ENCODE measurements around the gene KRTAP22-2. TPM values are rescaled to one million over a fixed set of nuclear protein-coding genes. Genes with fewer than 3 reads are reported as not detected.

The KRTAP22-2 gene
- total RNA-seq, 3 donors from 2014 or later (not counting 1 experiment from before 2014, with no cell fraction given) = not detected

DNA sequence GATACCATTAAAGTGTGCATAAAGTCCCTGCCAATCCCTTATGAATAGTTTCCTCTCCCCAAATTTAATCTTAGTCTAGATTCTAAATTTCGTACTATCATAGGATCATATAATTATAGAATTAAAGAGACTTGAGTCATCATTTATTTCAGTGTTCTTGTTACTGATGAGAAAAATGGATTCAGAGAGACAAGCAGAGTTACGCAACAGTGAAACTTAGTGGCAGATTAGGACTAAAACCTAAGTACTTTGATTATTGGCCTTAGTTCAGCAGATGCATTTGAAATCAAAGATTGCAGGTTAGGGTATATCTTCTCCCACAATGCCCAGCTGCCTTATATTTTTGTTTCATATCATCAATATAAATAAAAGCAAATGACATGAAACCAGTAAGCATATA lies 28.2 kb downstream of the KRTAP22-2 start:
- no peak overlapping the region for H3K27ac Mint-ChIP-seq
- no peaks in the 10 kb centered on the region for H3K36me3 ChIP-seq (ENCODE audit: control insufficient read depth, insufficient read depth, low read length)
- peaks cover 8 to 11% of the 10 kb centered on the region in 2 donors for H3K9me3 Mint-ChIP-seq
- H3K4me3 ChIP-seq (ENCODE audit: low read length) = no peak overlapping the region
- H3K27me3 ChIP-seq (ENCODE audit: control insufficient read depth, insufficient read depth, low read length) = no peaks in the 10 kb centered on the region
- DNase-seq (no peak), ATAC-seq (no peak)
- TF ChIP-seq, protein P1, sequence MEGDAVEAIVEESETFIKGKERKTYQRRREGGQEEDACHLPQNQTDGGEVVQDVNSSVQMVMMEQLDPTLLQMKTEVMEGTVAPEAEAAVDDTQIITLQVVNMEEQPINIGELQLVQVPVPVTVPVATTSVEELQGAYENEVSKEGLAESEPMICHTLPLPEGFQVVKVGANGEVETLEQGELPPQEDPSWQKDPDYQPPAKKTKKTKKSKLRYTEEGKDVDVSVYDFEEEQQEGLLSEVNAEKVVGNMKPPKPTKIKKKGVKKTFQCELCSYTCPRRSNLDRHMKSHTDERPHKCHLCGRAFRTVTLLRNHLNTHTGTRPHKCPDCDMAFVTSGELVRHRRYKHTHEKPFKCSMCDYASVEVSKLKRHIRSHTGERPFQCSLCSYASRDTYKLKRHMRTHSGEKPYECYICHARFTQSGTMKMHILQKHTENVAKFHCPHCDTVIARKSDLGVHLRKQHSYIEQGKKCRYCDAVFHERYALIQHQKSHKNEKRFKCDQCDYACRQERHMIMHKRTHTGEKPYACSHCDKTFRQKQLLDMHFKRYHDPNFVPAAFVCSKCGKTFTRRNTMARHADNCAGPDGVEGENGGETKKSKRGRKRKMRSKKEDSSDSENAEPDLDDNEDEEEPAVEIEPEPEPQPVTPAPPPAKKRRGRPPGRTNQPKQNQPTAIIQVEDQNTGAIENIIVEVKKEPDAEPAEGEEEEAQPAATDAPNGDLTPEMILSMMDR (IDR thresholded peaks at IDR 0.05) = no peak
- no peak overlapping the region for H3K27ac ChIP-seq (ENCODE audit: low read length)
- no peaks in the 10 kb centered on the region for H3K36me3 Mint-ChIP-seq
- H3K4me3 Mint-ChIP-seq = no peak overlapping the region
- intact Hi-C loops (cut with micrococcal nuclease) = no loop called here
- H3K9me3 ChIP-seq (ENCODE audit: control insufficient read depth, insufficient read depth, low read length) = no peaks in the 10 kb centered on the region
- no peaks in the 10 kb centered on the region for H3K27me3 Mint-ChIP-seq (ENCODE audit: low read depth in 2 of 2)
- H3K4me1 ChIP-seq (ENCODE audit: control insufficient read depth, insufficient read depth, low read length) = no peaks in the 10 kb centered on the region
- WGBS (ENCODE audit: insufficient coverage) = 88% methylated on average over 1 of the region's 2 CpGs
- H3K4me1 Mint-ChIP-seq = no peaks in the 10 kb centered on the region

DNA sequence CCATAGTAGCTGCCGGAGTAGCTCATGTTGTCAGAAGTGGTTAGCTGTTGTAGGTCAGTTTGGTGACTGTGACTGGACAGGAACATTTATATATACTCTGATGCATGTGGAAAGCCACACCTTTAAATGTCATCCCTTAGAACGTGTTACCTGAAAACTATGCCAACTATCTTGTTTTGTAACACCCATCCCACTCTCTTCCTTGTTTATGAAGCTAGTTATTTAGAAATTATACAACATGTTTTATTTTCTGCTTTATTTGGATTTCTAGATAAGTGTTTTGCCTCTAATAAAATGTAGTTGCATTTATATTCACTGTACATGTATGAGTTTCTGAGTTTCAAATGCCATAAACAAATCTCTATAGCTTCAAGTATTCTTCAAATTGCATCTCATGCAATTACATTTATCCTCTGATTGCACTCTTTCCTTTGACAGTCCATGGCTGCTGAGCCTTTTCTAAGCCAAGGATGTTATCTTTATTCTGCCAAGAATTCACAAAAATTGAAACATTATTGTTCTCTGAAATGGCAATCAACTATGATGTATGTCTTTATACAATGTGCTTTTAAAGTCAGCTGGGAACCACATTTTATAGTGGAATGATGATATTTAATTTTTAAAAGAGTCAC lies 28.8 kb downstream of the KRTAP22-2 start, which contains the start of gene KRTAP19-7:
Gene KRTAP19-7 (minus strand): TSS at position 51 of the 632 bp plus-strand sequence. CDS start 25 bp downstream, at position 26.
- intact Hi-C loops (cut with micrococcal nuclease) = no loop called here
- H3K4me1 Mint-ChIP-seq = no peaks in the 10 kb centered on the region
- no peaks in the 10 kb centered on the region for H3K27me3 Mint-ChIP-seq (ENCODE audit: low read depth in 2 of 2)
- H3K4me3 ChIP-seq (ENCODE audit: low read length) = no peak within 1 kb of the TSS
- DNase-seq (no peak), ATAC-seq (no peak)
- no peaks in the 10 kb centered on the region for H3K9me3 ChIP-seq (ENCODE audit: control insufficient read depth, insufficient read depth, low read length)
- no peaks in the 10 kb centered on the region for H3K27me3 ChIP-seq (ENCODE audit: control insufficient read depth, insufficient read depth, low read length)
- 77% methylated on average over 1 of the region's 2 CpGs for WGBS (ENCODE audit: insufficient coverage)
- TF ChIP-seq, protein P1 (IDR thresholded peaks at IDR 0.05) = no peak
- no peaks in the 10 kb centered on the region for H3K36me3 ChIP-seq (ENCODE audit: control insufficient read depth, insufficient read depth, low read length)
- H3K4me3 Mint-ChIP-seq = no peak within 1 kb of the TSS
- H3K9me3 Mint-ChIP-seq = peaks cover 8 to 11% of the 10 kb centered on the region in 2 donors
- no peaks in the 10 kb centered on the region for H3K4me1 ChIP-seq (ENCODE audit: control insufficient read depth, insufficient read depth, low read length)
- no peaks in the 10 kb centered on the region for H3K36me3 Mint-ChIP-seq
- no peak within 1 kb of the TSS for H3K27ac Mint-ChIP-seq
- no peak within 1 kb of the TSS for H3K27ac ChIP-seq (ENCODE audit: low read length)

DNA sequence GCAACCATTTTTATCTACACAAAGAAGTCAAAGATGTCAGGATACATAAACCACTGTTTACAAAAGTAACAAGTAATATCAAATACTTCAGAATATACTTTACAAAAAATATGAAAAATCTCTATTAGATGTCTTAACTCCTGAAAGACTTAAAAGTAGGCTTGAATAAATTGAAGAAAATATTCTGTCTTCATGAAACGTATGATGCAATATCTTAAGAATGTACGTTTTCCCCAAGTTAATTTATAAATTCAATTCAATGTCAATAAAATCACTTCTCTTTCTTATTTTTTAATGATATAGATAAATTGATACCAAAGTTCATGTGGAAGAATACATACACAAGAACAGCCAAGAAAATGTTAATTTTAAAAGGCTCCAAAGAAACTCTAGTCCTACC lies 35.1 kb downstream of the KRTAP22-2 start:
- Mint-ChIP-seq H3K36me3 (no peaks in the 10 kb centered on the region), H3K4me1 (no peaks in the 10 kb centered on the region), H3K27me3 (ENCODE audit: low read depth in 2 of 2) (no peaks in the 10 kb centered on the region), H3K9me3 (peaks cover 13 to 25% of the 10 kb centered on the region in 2 donors), H3K4me3 (no peak overlapping the region), H3K27ac (no peak overlapping the region)
- no CpG with 5 or more reads among the region's 2 CpGs for WGBS (ENCODE audit: insufficient coverage)
- H3K4me3 ChIP-seq (ENCODE audit: low read length) = no peak overlapping the region
- ATAC-seq (no peak), DNase-seq (no peak)
- peaks cover 3% of the 10 kb centered on the region for H3K9me3 ChIP-seq (ENCODE audit: control insufficient read depth, insufficient read depth, low read length)
- no peaks in the 10 kb centered on the region for H3K4me1 ChIP-seq (ENCODE audit: control insufficient read depth, insufficient read depth, low read length)
- H3K36me3 ChIP-seq (ENCODE audit: control insufficient read depth, insufficient read depth, low read length) = no peaks in the 10 kb centered on the region
- intact Hi-C loops (cut with micrococcal nuclease) = no loop called here
- TF ChIP-seq, protein P1 (IDR thresholded peaks at IDR 0.05) = no peak
- H3K27ac ChIP-seq (ENCODE audit: low read length) = no peak overlapping the region
- H3K27me3 ChIP-seq (ENCODE audit: control insufficient read depth, insufficient read depth, low read length) = no peaks in the 10 kb centered on the region

DNA sequence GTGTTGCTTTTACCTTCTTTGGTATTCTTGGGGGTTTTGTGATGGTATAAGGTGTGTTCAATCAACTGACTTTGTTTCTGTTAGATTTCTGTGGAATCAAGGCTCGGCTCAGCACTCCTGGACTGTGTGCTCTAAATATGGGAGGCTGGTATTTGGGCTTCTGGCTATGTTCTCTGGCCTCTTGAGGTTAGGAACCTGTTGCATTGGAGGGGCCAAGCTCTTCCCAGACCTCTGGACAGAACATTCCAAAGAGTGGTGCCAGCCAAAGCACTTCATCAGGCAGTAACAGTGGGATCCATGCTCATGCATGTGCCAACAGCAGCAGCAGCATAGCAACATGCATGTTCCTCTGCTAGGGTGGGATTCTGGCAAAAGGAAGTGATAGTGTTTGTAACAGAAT lies 37.4 kb downstream of the KRTAP22-2 start:
- no peaks in the 10 kb centered on the region for H3K4me1 Mint-ChIP-seq
- no peaks in the 10 kb centered on the region for H3K36me3 ChIP-seq (ENCODE audit: control insufficient read depth, insufficient read depth, low read length)
- H3K27me3 Mint-ChIP-seq (ENCODE audit: low read depth in 2 of 2) = no peaks in the 10 kb centered on the region
- no peak overlapping the region for H3K4me3 ChIP-seq (ENCODE audit: low read length)
- peaks cover 3% of the 10 kb centered on the region for H3K9me3 ChIP-seq (ENCODE audit: control insufficient read depth, insufficient read depth, low read length)
- no peaks in the 10 kb centered on the region for H3K27me3 ChIP-seq (ENCODE audit: control insufficient read depth, insufficient read depth, low read length)
- intact Hi-C loops (cut with micrococcal nuclease) = no loop called here
- DNase-seq (no peak), ATAC-seq (no peak)
- H3K4me1 ChIP-seq (ENCODE audit: control insufficient read depth, insufficient read depth, low read length) = no peaks in the 10 kb centered on the region
- WGBS (ENCODE audit: insufficient coverage) = 62% methylated on average over 1 of the region's 1 CpG
- no peak overlapping the region for H3K27ac Mint-ChIP-seq
- no peak overlapping the region for H3K27ac ChIP-seq (ENCODE audit: low read length)
- H3K4me3 Mint-ChIP-seq = no peak overlapping the region
- TF ChIP-seq, protein P1 (IDR thresholded peaks at IDR 0.05) = no peak
- H3K9me3 Mint-ChIP-seq = peaks cover 20 to 27% of the 10 kb centered on the region in 2 donors
- peaks cover 7% of the 10 kb centered on the region for H3K36me3 Mint-ChIP-seq
